CD8-positive, alpha-beta memory T cell (primary cell): Measurements from ENCODE around the gene RANGRF. TPM values are rescaled to one million over a fixed set of nuclear protein-coding genes. Genes with fewer than 3 reads are reported as not detected.

Source experiments
- CTCF ChIA-PET: fragments of 350-600 bp; sonication (Branson Sonifier 250); formaldehyde crosslinking; loops from one replicate; lab custom pipeline; 2021; ENCODE audit warnings: antibody characterized with exemption; lab: Charles Lee
- POLR2A ChIA-PET: fragments of 350-600 bp; sonication (Branson Sonifier 250); formaldehyde crosslinking; loops from one replicate; lab custom pipeline; 2021; ENCODE audit warnings: antibody characterized with exemption; lab: Charles Lee
- DNase-seq, 5 donors: peaks; one replicate each; pipeline versions ENCODE4 v3.0.0 to v3.0.0-alpha.2; 2020 to 2022; ENCODE audit warnings: mixed read lengths in 1 of 5
- H3K27ac ChIP-seq: one replicate; pipeline ENCODE4 v1.7.0; 2013; ENCODE audit warnings: low read depth, mild to moderate bottlenecking, low read length, moderate library complexity
- H3K27me3 ChIP-seq: 2 replicates; pipeline ENCODE4 v1.7.0; 2013; ENCODE audit warnings: low read length, mild to moderate bottlenecking; ENCODE audit not compliant: insufficient read depth, poor library complexity, severe bottlenecking
- H3K36me3 ChIP-seq: 2 replicates; pipeline ENCODE4 v1.7.0; 2013; ENCODE audit warnings: mild to moderate bottlenecking, low read length, moderate library complexity; ENCODE audit not compliant: insufficient read depth
- H3K4me1 ChIP-seq: 2 replicates; pipeline ENCODE4 v1.7.0; 2013; ENCODE audit warnings: mild to moderate bottlenecking, low read length, moderate library complexity; ENCODE audit not compliant: insufficient read depth
- H3K4me3 ChIP-seq: 2 replicates; pipeline ENCODE4 v1.7.0; 2013; ENCODE audit warnings: mild to moderate bottlenecking, low read length
- H3K9me3 ChIP-seq: 2 replicates; pipeline ENCODE4 v1.7.0; 2013; ENCODE audit warnings: mild to moderate bottlenecking, low read length
- H3K27ac Mint-ChIP-seq, 8 donors: one replicate each; pipeline ENCODE4 v1.8.0; 2020 to 2021; ENCODE audit warnings: mixed read lengths in 8 of 8, mild to moderate bottlenecking in 6 of 8, inconsistent platforms in 3 of 8, moderate library complexity in 3 of 8
- H3K27me3 Mint-ChIP-seq, 2 donors: one replicate each; pipeline ENCODE4 v1.8.0; 2020 to 2021; ENCODE audit warnings: mixed read lengths in 2 of 2, mild to moderate bottlenecking in 1 of 2, moderate library complexity in 1 of 2
- H3K36me3 Mint-ChIP-seq, 3 donors: one replicate each; pipeline ENCODE4 v1.8.0; 2020 to 2021; ENCODE audit warnings: mixed read lengths in 3 of 3, inconsistent platforms in 1 of 3, mild to moderate bottlenecking in 1 of 3
- H3K4me1 Mint-ChIP-seq, 3 donors: one replicate each; pipeline ENCODE4 v1.8.0; 2020 to 2021; ENCODE audit warnings: mixed read lengths in 3 of 3, inconsistent platforms in 1 of 3, mild to moderate bottlenecking in 1 of 3
- H3K4me3 Mint-ChIP-seq, 7 donors: one replicate each; pipeline ENCODE4 v1.8.0; 2020 to 2021; ENCODE audit warnings: mixed read lengths in 7 of 7, mild to moderate bottlenecking in 6 of 7, moderate library complexity in 4 of 7, inconsistent platforms in 2 of 7
- H3K9me3 Mint-ChIP-seq, 5 donors: one replicate each; pipeline ENCODE4 v1.8.0; 2020 to 2022; ENCODE audit warnings: mixed read lengths in 5 of 5, mild to moderate bottlenecking in 3 of 5, moderate library complexity in 2 of 5, inconsistent platforms in 1 of 5
- polyA plus RNA-seq: library from polyadenylated mRNA; unstranded; fragments of 300-500 nt; fragmentation: Illumina TruSeq; gene quantifications from one replicate; pipeline ENCODE4 v1.2.3, GENCODE V29; 2021
- total RNA-seq, 2 experiments: library from RNA; stranded (reverse); gene quantifications; one replicate each; pipeline ENCODE4 v1.2.3, GENCODE V29; 2021

Gene RANGRF
- total and polyA plus RNA-seq, 3 experiments from 2014 or later = 66.2 to 81.7 (median 71.1) TPM

- no peak overlapping the region for H3K4me3 Mint-ChIP-seq
- CTCF ChIA-PET = interaction anchor here (1.9 kb wide), 1 partner anchor 47 kb away, joined by 4 read pairs; no protein-coding TSS in a partner anchor
Observed at GRCh38 chr17:8253801-8254200, 34.7 kb upstream of the RANGRF start.

GRCh38 chr17:8254881-8255280 lies 33.6 kb upstream of the RANGRF start:
- Histone ChIP-seq H3K9me3 (no peaks in the 10 kb centered on the region), H3K27ac (no peak overlapping the region), H3K36me3 (no peaks in the 10 kb centered on the region), H3K4me1 (peaks cover 5% of the 10 kb centered on the region), H3K27me3 (no peaks in the 10 kb centered on the region), H3K4me3 (no peak overlapping the region)
- Mint-ChIP-seq H3K4me1 (peaks cover 8 to 10% (median 9%) of the 10 kb centered on the region in 3 donors), H3K27me3 (no peaks in the 10 kb centered on the region), H3K36me3 (peaks cover 0 to 40% (median 4%) of the 10 kb centered on the region in 3 donors), H3K9me3 (no peaks in the 10 kb centered on the region), H3K4me3 (no peak overlapping the region), H3K27ac (no peak overlapping the region)
- POLR2A ChIA-PET = no interaction called here
- peak in 1 of 5 donors; percentile 8 for DNase-seq
- CTCF ChIA-PET = interaction anchor here (1.9 kb wide), 1 partner anchor 46 kb away, joined by 4 read pairs; no protein-coding TSS in a partner anchor

More at GRCh38 chr17:8253801-8254200, 34.7 kb upstream of the RANGRF start:
- peaks cover 0 to 1% (median 0%) of the 10 kb centered on the region in 5 donors for H3K9me3 Mint-ChIP-seq
- Histone ChIP-seq H3K27me3 (no peaks in the 10 kb centered on the region), H3K4me3 (no peak overlapping the region), H3K36me3 (no peaks in the 10 kb centered on the region), H3K4me1 (peaks cover 11% of the 10 kb centered on the region), H3K9me3 (no peaks in the 10 kb centered on the region), H3K27ac (no peak overlapping the region)
- peak in 1 of 5 donors; percentile 39 for DNase-seq
- H3K36me3 Mint-ChIP-seq = peaks cover 0 to 46% (median 4%) of the 10 kb centered on the region in 3 donors
- peaks cover 17 to 20% (median 19%) of the 10 kb centered on the region in 3 donors for H3K4me1 Mint-ChIP-seq
- POLR2A ChIA-PET = no interaction called here
- no peak overlapping the region for H3K27ac Mint-ChIP-seq
- H3K27me3 Mint-ChIP-seq = no peaks in the 10 kb centered on the region

GRCh38 chr17:8255499-8255898 lies 33.0 kb upstream of the RANGRF start:
- Mint-ChIP-seq H3K36me3 (peaks cover 0 to 45% (median 4%) of the 10 kb centered on the region in 3 donors), H3K27ac (no peak overlapping the region), H3K4me1 (peaks cover 1 to 3% (median 2%) of the 10 kb centered on the region in 3 donors), H3K9me3 (no peaks in the 10 kb centered on the region), H3K4me3 (no peak overlapping the region), H3K27me3 (no peaks in the 10 kb centered on the region)
- Histone ChIP-seq H3K36me3 (no peaks in the 10 kb centered on the region), H3K4me3 (no peak overlapping the region), H3K4me1 (no peaks in the 10 kb centered on the region), H3K27me3 (no peaks in the 10 kb centered on the region), H3K9me3 (no peaks in the 10 kb centered on the region), H3K27ac (no peak overlapping the region)
- CTCF ChIA-PET = interaction anchor here (1.9 kb wide), 1 partner anchor 46 kb away, joined by 4 read pairs; no protein-coding TSS in a partner anchor
- DNase-seq = peak in 1 of 5 donors; percentile 24
- POLR2A ChIA-PET = interaction anchor here (0.9 kb wide), 1 partner anchor 9 kb away, joined by 9 read pairs; no protein-coding TSS in a partner anchor

GRCh38 chr17:8256291-8256690 lies 32.2 kb upstream of the RANGRF start:
- no peak overlapping the region for H3K4me3 ChIP-seq
- H3K4me3 Mint-ChIP-seq = no peak overlapping the region
- H3K27ac ChIP-seq = no peak overlapping the region
- CTCF ChIA-PET = no interaction called here
- no peaks in the 10 kb centered on the region for H3K4me1 Mint-ChIP-seq
- H3K4me1 ChIP-seq = no peaks in the 10 kb centered on the region
- POLR2A ChIA-PET = interaction anchor here (0.9 kb wide), 1 partner anchor 9 kb away, joined by 9 read pairs; no protein-coding TSS in a partner anchor
- H3K27ac Mint-ChIP-seq = no peak overlapping the region
- H3K27me3 Mint-ChIP-seq = no peaks in the 10 kb centered on the region
- DNase-seq = peak in 1 of 5 donors; percentile 9
- H3K9me3 ChIP-seq = no peaks in the 10 kb centered on the region
- H3K36me3 Mint-ChIP-seq = peaks cover 0 to 51% (median 6%) of the 10 kb centered on the region in 3 donors
- no peaks in the 10 kb centered on the region for H3K36me3 ChIP-seq
- H3K27me3 ChIP-seq = no peaks in the 10 kb centered on the region
- no peaks in the 10 kb centered on the region for H3K9me3 Mint-ChIP-seq

- Histone ChIP-seq H3K9me3 (no peaks in the 10 kb centered on the region), H3K4me3 (no peak overlapping the region), H3K27ac (no peak overlapping the region), H3K4me1 (no peaks in the 10 kb centered on the region), H3K36me3 (no peaks in the 10 kb centered on the region), H3K27me3 (no peaks in the 10 kb centered on the region)
- H3K36me3 Mint-ChIP-seq = peaks cover 0 to 54% (median 6%) of the 10 kb centered on the region in 3 donors
- no peak for DNase-seq
- H3K27ac Mint-ChIP-seq = no peak overlapping the region
- H3K27me3 Mint-ChIP-seq = no peaks in the 10 kb centered on the region
- ChIA-PET POLR2A (interaction anchor here (0.9 kb wide), 1 partner anchor 10 kb away, joined by 9 read pairs; no protein-coding TSS in a partner anchor), CTCF (no interaction called here)
- H3K4me1 Mint-ChIP-seq = no peaks in the 10 kb centered on the region
- H3K9me3 Mint-ChIP-seq = no peaks in the 10 kb centered on the region
- H3K4me3 Mint-ChIP-seq = no peak overlapping the region
Observed at GRCh38 chr17:8256691-8257090, 31.8 kb upstream of the RANGRF start.

- H3K4me1 ChIP-seq = no peaks in the 10 kb centered on the region
- no peak overlapping the region for H3K27ac Mint-ChIP-seq
- ChIA-PET CTCF (interaction anchor here (1.6 kb wide), 1 partner anchor 38 kb away, joined by 5 read pairs; the partner anchor contains the start of gene SLC25A35), POLR2A (no interaction called here)
- H3K9me3 ChIP-seq = no peaks in the 10 kb centered on the region
- no peaks in the 10 kb centered on the region for H3K27me3 Mint-ChIP-seq
- peak in 1 of 5 donors; percentile 35 for DNase-seq
- H3K9me3 Mint-ChIP-seq = no peaks in the 10 kb centered on the region
- no peaks in the 10 kb centered on the region for H3K36me3 ChIP-seq
- H3K27ac ChIP-seq = no peak overlapping the region
- H3K36me3 Mint-ChIP-seq = peaks cover 0 to 62% (median 6%) of the 10 kb centered on the region in 3 donors
- H3K4me1 Mint-ChIP-seq = no peaks in the 10 kb centered on the region
- no peak overlapping the region for H3K4me3 Mint-ChIP-seq
- no peaks in the 10 kb centered on the region for H3K27me3 ChIP-seq
- H3K4me3 ChIP-seq = no peak overlapping the region
Observed at GRCh38 chr17:8257801-8258200, 30.7 kb upstream of the RANGRF start.

- CTCF ChIA-PET = no interaction called here
- no peak overlapping the region for H3K27ac ChIP-seq
- Mint-ChIP-seq H3K27ac (no peak overlapping the region), H3K9me3 (no peaks in the 10 kb centered on the region), H3K4me1 (no peaks in the 10 kb centered on the region), H3K27me3 (no peaks in the 10 kb centered on the region), H3K4me3 (no peak overlapping the region), H3K36me3 (peaks cover 0 to 66% (median 2%) of the 10 kb centered on the region in 3 donors)
- no peaks in the 10 kb centered on the region for H3K4me1 ChIP-seq
- peaks cover 6% of the 10 kb centered on the region for H3K36me3 ChIP-seq
- no peaks in the 10 kb centered on the region for H3K9me3 ChIP-seq
- POLR2A ChIA-PET = no interaction called here
- no peak for DNase-seq
- H3K27me3 ChIP-seq = no peaks in the 10 kb centered on the region
- no peak overlapping the region for H3K4me3 ChIP-seq
Observed at GRCh38 chr17:8264320-8264719, 24.1 kb upstream of the RANGRF start.

GRCh38 chr17:8264836-8265542 lies 23.5 kb upstream of the RANGRF start:
- Histone ChIP-seq H3K36me3 (peaks cover 6% of the 10 kb centered on the region), H3K27ac (no peak overlapping the region), H3K9me3 (no peaks in the 10 kb centered on the region), H3K4me3 (no peak overlapping the region), H3K27me3 (no peaks in the 10 kb centered on the region), H3K4me1 (no peaks in the 10 kb centered on the region)
- H3K27ac Mint-ChIP-seq = no peak overlapping the region
- peaks cover 0 to 71% (median 2%) of the 10 kb centered on the region in 3 donors for H3K36me3 Mint-ChIP-seq
- no peak overlapping the region for H3K4me3 Mint-ChIP-seq
- H3K4me1 Mint-ChIP-seq = no peaks in the 10 kb centered on the region
- H3K27me3 Mint-ChIP-seq = no peaks in the 10 kb centered on the region
- no peaks in the 10 kb centered on the region for H3K9me3 Mint-ChIP-seq
- ChIA-PET POLR2A (no interaction called here), CTCF (no interaction called here)
- DNase-seq = no peak
